Thoracic aorta (tissue), 2 donors: Measurements from ENCODE around the gene BCAT1. TPM values are rescaled to one million over a fixed set of nuclear protein-coding genes. Genes with fewer than 3 reads are reported as not detected.

Experiments used
- ATAC-seq: fragments of 150-250 bp; one replicate; pipeline ENCODE4 v1.8.0; 2017; ENCODE audit warnings: low read depth; ENCODE audit not compliant: insufficient number of reproducible peaks, low FRiP score
- DNase-seq: peaks from one replicate; pipeline ENCODE4 v3.0.0-alpha.2; 2020; ENCODE audit warnings: low spot score
- H3K27ac ChIP-seq, 2 donors: fragments of 200-600 bp; sonication (generic); 1 replicate in 1 of 2; 2 replicates in 1 of 2; pipeline ENCODE4 v1.5.1; 2016; ENCODE audit warnings: mild to moderate bottlenecking in 2 of 2, moderate library complexity in 2 of 2
- H3K27me3 ChIP-seq: fragments of 200-600 bp; sonication (generic); replicated peaks from 2 replicates; pipeline ENCODE4 v1.6.0; 2016; ENCODE audit warnings: mild to moderate bottlenecking; ENCODE audit not compliant: insufficient read depth
- H3K36me3 ChIP-seq: fragments of 200-600 bp; sonication (generic); one replicate; pipeline ENCODE4 v1.5.1; 2016
- H3K4me1 ChIP-seq, 2 donors: fragments of 200-600 bp; sonication (generic); 1 replicate in 1 of 2; 2 replicates in 1 of 2; pipeline versions ENCODE4 v1.5.1 to v1.6.0; 2016; ENCODE audit warnings: low read depth in 2 of 2, mild to moderate bottlenecking in 1 of 2; ENCODE audit not compliant: control insufficient read depth in 1 of 2
- H3K4me3 ChIP-seq: fragments of 200-600 bp; sonication (generic); 2 replicates; pipeline ENCODE4 v1.5.1; 2016; ENCODE audit warnings: mild to moderate bottlenecking
- H3K9me3 ChIP-seq: fragments of 200-600 bp; sonication (generic); 2 replicates; pipeline ENCODE4 v1.5.1; 2016
- total RNA-seq, 2 donors: library from RNA; depleted of rRNA; stranded (reverse); fragments of >200 nt; gene quantifications; one replicate each; pipeline versions ENCODE4 v1.1.0 to v1.2.3, GENCODE V29; 2016
- TF ChIP-seq, protein P1 (sequence below): fragments of 200-600 bp; sonication (generic); IDR thresholded peaks from one replicate; pipeline ENCODE4 v1.5.1; 2019; ENCODE audit warnings: antibody characterized with exemption

The BCAT1 gene
- total RNA-seq, 2 donors from 2014 or later, result 24.9 to 28.6 TPM

DNA sequence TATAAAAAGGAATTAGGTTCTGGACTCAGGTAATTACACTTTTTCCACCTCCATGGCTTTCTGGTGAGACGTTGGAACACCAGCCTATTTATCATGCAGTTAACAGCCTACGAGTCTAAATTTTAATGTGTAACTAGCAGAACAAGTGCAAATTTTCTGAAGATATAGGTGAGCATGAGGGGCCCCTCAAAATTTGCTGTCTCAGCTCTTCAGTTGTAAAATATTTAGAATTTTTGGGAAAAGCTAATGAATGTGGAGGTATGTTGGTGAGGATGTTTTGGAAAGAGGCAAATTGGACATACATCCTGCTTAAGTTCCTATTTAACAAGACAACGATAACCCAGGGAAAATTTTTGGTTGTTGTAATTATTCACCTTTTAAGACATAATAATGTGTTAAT is 25.3 kb upstream of the BCAT1 start:
- no peak overlapping the region for H3K4me3 ChIP-seq
- no peak overlapping the region for H3K27ac ChIP-seq
- no peaks in the 10 kb centered on the region for H3K4me1 ChIP-seq
- H3K36me3 ChIP-seq, result no peaks in the 10 kb centered on the region
- DNase-seq, result no peak
- no peaks in the 10 kb centered on the region for H3K9me3 ChIP-seq
- TF ChIP-seq, protein P1, sequence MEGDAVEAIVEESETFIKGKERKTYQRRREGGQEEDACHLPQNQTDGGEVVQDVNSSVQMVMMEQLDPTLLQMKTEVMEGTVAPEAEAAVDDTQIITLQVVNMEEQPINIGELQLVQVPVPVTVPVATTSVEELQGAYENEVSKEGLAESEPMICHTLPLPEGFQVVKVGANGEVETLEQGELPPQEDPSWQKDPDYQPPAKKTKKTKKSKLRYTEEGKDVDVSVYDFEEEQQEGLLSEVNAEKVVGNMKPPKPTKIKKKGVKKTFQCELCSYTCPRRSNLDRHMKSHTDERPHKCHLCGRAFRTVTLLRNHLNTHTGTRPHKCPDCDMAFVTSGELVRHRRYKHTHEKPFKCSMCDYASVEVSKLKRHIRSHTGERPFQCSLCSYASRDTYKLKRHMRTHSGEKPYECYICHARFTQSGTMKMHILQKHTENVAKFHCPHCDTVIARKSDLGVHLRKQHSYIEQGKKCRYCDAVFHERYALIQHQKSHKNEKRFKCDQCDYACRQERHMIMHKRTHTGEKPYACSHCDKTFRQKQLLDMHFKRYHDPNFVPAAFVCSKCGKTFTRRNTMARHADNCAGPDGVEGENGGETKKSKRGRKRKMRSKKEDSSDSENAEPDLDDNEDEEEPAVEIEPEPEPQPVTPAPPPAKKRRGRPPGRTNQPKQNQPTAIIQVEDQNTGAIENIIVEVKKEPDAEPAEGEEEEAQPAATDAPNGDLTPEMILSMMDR, result no peak
- ATAC-seq, result no peak
- no peaks in the 10 kb centered on the region for H3K27me3 ChIP-seq

DNA sequence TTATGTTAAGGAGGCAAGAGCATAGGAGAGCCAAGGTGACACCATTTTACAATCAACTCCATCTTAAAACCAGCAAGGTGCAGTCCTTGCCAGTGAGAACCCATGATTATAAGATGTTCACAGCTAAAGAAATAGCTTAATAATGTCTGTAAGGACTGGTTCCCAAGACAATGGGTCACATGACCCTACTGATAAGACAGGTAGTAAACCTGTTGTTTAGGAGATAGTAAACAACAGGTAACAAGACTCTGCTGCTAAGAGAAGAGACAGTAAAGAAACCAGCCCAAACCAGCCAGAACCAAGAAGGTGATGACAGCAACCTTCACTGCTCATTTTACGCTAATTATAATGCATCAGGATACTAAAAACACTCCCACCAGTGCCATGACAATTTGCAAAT is 23.2 kb upstream of the BCAT1 start:
- Histone ChIP-seq H3K9me3 (no peaks in the 10 kb centered on the region), H3K4me1 (no peaks in the 10 kb centered on the region), H3K4me3 (no peak overlapping the region), H3K36me3 (no peaks in the 10 kb centered on the region), H3K27ac (no peak overlapping the region), H3K27me3 (no peaks in the 10 kb centered on the region)
- TF ChIP-seq, protein P1, result no peak
- DNase-seq, result no peak
- ATAC-seq, result no peak

DNA sequence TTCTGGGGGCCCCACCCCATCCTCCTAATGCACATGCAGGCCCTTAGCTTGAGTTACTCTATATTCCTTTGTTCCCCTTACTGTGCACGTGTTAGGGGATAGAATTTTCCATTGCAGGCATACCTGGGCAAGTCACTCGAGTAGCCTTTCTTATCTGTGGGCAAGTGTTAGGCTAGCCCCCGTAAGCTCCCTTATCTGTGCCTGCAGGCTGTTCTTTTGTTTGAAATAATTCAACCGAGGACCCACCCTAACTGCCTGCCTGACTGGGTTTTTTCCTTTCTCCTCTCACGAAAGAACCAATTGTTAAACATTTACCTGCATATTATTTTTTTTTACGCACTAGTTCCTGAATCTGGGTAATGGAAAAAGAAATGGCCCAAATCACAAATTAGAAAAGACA is 21.3 kb upstream of the BCAT1 start:
- ATAC-seq (no peak), DNase-seq (no peak)
- H3K4me1 ChIP-seq, result no peaks in the 10 kb centered on the region
- TF ChIP-seq, protein P1, result no peak
- H3K9me3 ChIP-seq, result no peaks in the 10 kb centered on the region
- H3K27me3 ChIP-seq, result no peaks in the 10 kb centered on the region
- no peak overlapping the region for H3K4me3 ChIP-seq
- H3K36me3 ChIP-seq, result no peaks in the 10 kb centered on the region
- no peak overlapping the region for H3K27ac ChIP-seq

DNA sequence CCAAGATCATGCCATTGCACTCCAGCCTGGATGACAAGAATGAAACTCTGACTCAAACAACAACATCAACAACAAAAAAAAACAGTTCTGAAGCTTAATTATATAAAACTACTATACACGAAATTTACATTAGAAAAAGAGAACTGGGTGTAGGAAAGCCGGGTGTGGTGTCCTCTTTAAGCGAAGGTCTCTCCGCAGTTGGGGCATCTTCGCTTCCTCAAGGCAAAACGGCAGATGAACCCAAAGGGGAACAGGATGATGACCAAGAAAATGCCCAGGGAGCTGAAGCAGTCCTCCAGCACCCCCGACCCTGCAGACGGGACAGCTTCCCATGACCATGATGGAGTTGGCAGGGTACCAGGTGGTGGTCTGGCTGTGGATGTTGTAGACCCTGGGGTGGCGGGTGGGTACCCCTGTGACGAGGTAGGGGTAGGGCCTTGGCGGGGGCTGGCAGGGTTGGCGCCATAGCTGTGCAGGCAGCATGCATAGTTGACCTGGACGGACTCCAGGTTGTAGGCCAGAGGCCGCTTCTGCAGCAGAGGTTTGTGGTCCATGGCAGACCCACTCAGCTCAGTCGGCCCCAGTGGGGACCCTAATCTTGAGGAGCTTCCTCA is 18.2 kb upstream of the BCAT1 start:
- no peaks in the 10 kb centered on the region for H3K9me3 ChIP-seq
- ATAC-seq, result no peak
- H3K4me1 ChIP-seq, result no peaks in the 10 kb centered on the region
- TF ChIP-seq, protein P1, result no peak
- H3K36me3 ChIP-seq, result no peaks in the 10 kb centered on the region
- H3K27me3 ChIP-seq, result no peaks in the 10 kb centered on the region
- DNase-seq, result no peak
- H3K27ac ChIP-seq, result no peak overlapping the region
- no peak overlapping the region for H3K4me3 ChIP-seq

DNA sequence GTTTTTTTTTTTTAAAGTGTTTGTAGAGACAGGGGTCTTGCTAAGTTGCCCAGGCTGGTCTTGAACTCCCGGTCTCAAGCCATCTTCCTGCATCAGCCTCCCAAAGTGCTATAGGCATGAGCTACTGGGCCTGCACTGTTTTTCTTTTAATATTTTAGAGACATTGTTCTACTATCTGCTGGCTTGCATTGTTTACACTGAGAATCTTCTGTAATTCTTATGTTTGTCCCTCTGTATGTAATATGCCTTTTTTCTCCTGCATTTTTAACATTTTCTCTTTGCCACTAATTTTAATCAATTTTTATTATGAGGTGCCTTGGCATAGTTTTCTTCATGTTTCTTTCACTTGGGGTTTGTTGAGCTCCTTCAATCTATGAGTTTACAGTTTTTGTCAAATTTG is 15.4 kb upstream of the BCAT1 start:
- DNase-seq, result no peak
- Histone ChIP-seq H3K27me3 (no peaks in the 10 kb centered on the region), H3K4me3 (no peak overlapping the region), H3K9me3 (no peaks in the 10 kb centered on the region), H3K27ac (no peak overlapping the region), H3K4me1 (no peaks in the 10 kb centered on the region), H3K36me3 (no peaks in the 10 kb centered on the region)
- TF ChIP-seq, protein P1, result no peak
- no peak for ATAC-seq
